ENCODE results near the gene AGT.
"Not testable (repeated sequence)": the region's sequence is repeated elsewhere in the genome, so short reads cannot be mapped to it uniquely, and the experiment has no call there.

AGT gene

DNA sequence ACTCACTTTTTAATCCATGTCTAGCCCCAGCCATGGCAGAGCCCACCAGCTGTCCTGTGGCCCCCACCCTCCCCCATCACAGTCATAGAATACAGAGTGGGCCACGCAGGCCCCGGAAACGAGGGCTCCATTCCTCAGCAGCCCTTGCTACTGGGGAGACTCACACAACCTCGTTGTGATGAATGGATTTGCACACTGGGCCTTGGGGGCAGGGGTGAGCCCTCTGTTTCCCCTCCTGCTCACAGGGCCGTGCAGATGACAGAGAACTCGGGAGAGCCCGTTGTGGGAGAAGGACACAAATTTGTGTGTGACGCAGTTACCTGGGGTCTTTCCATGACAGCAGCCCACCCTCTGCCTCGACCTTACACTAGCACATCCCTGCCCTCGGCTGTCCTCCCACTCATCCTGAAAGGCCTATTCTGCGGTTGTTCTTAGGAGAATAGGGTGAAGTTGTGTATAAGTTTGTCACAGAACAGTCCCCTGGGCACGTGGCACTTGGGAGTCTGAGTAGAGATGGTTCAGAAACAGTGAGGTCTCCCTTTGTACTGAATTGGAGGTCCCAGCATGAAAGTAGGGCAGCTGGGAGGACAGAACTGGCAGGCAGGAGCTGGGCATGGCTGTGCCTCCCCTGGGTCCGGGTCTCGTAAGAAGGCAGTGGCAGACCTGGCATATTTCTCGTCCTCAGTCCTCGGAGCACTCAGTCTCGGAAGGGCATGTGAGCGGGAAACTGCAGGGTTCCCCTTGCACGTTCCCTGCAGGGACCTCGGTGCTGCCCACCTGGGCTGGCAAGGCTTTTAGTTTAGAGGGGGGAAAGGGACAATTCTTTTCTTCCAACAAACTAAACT, 6.8 kb downstream of the AGT start:
- no peak for DNase-seq

DNA sequence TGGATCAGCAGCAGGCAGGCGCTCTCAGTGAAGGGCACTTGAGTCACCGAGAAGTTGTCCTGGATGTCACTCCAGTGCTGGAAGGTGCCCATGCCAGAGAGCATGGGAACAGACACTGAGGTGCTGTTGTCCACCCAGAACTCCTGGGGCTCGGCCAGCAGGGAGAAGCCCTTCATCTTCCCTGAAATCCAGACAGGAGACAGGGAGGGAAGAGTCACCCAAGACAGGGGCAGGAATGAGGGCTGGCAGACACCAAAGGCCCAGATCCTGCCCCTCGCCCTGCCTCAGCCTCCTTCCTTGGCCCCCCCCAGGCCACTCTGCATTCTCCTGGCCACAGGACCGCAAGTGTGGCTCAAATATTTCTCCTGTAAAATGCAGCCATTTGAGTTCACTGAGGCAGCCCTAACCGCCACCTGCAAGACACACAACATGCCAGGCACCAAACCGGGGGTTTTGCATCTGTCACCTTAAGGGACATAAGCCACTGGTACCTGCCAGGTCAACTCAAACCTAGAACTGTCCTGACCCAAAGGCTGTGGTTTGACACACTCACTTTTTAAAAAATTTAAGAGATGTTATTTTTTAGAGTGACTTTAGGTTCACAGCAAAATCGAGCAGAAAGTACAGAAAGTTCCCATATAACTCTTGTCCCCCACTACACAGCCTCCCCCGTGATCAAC, 7.8 kb downstream of the AGT start:
- DNase-seq: no peak

DNA sequence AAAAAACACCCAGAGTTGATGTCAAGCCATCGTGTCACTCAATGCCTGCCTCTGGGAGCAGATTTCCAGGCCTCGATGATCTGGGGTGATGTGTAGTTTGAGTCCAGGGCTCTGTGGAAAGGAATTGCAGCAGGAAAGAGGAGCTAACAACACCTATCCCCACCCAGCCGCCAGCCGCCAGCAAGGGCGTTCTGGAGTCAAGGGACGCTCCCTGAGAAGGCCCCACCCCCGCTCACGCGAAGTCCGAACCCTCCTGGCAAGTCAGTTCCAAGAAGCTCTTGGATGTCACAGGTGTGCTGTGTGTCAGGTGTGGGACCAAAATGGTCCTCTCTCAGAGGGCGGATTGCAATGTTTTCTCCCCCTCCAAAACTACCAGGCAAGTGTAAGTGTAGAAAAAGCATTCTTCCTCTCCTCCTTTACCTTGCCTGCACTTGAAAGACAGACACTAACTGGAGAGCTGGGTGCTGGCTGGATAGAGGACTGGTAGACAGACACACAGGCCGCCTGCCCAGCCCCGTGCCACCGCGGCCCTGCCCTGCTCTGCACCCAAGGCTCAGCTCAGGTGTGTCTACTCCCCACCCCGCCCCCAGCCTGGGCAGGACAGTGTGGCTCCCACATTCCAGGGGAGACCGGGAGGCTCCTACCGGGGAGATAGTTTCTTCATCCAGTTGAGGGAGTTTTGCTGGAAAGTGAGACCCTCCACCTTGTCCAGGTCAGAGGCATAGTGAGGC, 8.5 kb downstream of the AGT start:
- DNase-seq: no peak

DNA sequence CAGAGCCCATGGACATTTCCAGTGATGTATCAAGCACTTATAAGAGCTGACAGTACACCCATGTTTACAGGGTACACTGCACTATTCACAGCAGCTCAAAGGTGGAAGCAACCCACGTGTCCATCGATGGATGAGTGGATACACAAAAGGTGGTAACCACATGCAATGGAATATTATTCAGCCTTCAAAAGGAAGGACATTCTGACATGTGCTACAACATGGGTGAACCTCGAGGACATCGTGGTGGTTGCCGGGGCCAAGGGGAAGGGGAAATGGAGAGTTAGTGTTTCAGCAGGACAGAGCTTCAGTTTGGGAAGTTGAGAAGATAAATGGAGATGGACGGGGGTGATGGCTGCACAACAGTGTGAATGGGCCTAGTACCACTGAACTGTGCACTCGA, 9.1 kb downstream of the AGT start:
- no peak for DNase-seq

DNA sequence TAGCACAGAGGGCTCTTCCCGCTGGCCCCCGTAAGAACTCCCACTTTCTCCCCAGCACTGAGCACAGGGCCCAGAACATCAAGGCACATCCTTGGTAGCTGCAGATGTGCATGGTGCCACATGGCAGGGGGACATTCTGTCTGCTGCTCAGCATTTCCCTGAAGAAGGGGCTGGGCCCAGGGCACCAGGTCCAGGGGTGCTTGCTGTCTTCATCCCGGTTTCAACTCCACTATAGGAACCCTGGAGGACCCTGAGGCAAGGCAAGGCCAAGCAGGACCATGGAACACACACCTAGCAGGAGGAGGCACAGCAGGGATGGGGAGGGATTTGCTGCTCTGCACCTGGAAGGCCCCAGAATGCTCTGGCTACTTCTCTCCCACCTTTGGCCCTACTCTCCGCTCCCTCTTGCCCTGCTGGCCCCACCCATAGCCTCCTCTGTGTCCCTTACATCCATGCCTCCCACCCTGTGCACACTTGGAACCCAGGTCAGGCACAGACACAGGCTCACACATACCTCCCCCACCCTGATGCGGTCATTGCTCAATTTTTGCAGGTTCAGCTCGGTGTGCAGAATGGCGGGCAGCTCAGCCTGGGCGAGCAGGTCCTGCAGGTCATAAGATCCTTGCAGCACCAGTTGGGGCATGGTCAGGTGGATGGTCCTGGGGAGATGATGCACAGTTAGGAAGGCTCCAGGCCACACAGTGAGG, 10.1 kb downstream of the AGT start:
- no peak for DNase-seq

DNA sequence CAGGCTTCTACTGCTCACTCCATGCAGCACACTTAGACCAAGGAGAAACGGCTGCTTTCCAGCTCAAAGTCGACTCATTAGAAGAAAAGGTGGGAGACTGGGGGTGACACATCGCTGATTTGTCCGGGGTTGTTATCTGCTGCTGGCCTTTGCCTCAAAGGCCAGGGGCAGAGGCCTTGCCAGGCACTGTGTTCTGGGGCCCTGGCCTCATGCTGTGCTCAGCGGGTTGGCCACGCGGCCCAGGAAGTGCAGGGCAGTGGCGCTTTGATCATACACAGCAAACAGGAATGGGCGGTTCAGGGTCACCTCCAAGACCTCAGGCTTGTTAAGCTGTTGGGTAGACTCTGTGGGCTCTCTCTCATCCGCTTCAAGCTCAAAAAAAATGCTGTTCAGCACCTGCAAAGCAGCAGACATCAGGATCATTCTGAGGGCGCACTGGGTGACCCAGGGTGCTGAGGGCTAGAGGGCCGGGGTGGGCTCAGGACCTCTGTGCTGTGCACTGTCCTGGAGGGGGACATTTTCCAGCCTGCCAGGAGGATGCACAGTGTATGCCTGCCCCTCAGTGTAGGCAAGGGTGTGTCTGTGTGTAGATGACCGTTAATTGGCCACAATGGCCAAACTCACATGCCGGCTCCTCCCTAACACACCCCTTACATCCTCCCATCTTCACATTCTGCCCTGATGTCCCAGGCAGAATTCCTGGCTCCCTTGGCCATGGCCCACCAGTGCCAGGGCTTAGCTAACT, 10.8 kb downstream of the AGT start:
- DNase-seq: no peak

DNA sequence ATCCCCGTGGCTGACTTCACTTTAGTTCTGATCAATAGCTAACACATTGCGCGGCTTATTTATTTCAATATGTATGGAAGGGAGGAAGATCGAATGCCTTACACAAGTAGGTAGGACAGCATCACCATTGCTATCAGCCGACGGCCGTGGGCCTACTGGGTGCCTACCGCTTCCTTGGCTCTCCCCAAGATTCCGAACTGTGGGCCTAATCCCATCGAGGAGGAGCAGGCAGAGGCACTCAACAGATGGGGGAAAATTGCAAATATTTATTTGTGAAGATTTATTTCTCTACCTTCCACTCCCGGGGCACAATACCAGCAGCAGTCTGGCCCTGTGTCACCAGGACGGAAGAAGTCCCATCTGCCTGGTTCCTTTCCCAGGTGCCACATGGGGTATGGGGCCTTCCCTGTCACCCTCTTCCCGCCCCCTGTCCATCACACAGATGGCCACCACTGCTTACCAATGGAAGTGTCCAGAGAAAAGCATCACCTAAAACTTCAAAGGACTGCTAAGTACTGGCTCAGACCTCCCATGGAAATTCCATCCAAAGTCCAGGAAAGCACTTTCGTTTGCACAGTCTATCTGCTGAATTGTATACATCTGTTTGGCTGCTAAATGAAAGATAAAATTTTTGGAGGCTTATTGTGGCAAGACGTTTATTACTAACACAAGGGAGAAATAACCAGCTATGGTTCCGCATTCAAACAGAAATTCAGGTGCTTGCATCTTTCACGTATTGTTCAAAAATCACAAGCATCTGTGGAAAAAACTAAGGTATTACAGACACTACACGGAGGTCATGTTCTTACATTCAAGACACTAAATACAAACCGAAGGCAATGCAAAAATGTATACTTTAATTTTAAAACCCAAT, 11.8 kb downstream of the AGT start:
- DNase-seq: no peak

DNA sequence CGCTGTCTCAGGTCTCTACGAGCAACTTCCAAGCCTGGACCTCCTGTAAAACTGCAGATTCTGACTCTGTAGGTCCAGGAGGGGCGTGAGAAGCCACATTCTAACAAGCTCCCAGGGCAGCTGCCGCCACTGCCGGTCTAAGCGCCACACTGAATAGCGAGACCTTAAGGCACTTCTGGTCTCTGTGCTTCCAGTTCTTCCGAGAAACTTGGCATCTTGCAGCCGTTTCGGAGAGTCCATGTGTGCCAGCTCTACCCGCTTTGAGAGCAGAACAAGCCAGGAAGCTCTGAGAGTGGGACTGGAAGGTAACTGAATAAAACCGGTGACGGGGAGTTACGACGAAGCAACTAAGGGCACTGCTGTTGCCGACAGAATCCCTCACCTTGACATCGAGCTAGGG, 12.5 kb downstream of the AGT start:
- DNase-seq: no peak

DNA sequence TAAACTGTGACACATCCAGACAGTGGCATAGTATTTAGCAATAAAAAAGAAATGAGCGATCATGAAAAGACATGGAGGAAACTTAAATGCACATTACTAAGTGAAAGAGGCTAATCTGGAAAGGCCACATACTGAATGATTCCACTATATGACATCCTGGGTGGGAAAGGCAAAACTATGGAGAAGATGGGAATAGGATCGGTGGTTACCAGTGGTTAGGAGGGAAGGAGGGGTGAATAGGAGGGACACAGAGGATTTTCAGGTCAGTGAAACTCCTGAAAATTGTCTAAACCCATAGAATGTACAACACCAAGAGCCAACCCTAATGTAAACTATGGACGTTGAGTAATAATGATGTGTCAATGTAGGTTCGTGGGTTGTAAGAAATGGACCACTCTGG, 13.8 kb downstream of the AGT start:
- no peak for DNase-seq

DNA sequence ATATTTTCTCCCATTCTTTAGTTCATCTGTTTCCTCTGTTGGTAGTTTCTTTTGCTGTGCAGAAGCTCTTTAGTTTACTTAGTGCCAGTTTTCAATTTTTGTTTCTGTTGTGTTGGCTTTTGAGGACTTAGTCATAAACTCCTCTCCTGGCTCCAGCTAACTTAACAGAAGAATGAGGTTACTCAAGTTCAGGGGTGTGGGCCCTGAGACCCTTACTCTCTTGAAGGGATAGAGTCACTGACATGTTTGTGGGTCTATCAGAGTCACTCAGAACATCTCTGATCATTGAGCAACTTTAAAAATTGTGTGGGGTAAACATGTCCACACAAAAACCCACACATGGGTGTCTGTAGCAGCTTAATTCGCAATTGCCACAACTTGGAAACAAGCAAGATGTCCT, 14.2 kb downstream of the AGT start:
- DNase-seq: no peak

DNA sequence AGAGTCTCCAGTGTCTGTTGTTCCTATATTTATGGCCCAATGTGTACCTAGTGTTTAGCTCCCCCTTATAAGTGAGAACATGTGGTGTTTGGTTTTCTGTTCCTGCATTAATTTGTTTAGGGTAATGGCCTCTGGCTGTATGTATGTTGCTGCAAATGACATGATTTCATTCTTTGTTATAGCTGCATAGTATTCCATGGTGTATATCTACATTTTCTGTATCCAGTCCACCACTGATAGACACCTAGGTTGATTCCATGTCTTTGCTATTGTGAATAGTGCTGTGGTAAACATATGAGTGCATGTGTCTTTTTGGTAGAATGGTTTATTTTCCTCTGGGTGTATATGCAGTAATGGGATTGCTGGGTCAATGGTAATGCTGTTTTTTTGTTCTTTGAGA, 15.0 kb downstream of the AGT start:
- DNase-seq: not testable (repeated sequence)

DNA sequence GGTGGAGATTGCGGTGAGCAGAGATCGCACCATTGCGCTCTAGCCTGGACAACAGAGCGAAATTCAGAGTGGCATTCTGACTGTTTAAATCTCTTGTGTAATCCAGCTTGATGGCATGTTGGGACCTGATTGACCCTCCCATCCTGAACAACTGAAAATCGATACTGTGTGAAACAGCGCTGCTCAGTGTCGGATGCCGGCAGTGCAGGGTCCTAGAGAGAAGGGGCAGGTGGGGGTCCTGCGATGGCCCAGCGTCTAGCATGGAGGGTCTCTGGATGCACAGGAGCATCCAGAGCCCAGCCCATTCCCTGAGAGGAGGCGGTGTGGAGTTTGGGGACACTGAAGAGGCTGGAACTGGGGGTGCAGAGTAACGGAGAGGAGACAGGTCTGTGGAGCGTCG, 15.8 kb downstream of the AGT start:
- no peak for DNase-seq

DNA sequence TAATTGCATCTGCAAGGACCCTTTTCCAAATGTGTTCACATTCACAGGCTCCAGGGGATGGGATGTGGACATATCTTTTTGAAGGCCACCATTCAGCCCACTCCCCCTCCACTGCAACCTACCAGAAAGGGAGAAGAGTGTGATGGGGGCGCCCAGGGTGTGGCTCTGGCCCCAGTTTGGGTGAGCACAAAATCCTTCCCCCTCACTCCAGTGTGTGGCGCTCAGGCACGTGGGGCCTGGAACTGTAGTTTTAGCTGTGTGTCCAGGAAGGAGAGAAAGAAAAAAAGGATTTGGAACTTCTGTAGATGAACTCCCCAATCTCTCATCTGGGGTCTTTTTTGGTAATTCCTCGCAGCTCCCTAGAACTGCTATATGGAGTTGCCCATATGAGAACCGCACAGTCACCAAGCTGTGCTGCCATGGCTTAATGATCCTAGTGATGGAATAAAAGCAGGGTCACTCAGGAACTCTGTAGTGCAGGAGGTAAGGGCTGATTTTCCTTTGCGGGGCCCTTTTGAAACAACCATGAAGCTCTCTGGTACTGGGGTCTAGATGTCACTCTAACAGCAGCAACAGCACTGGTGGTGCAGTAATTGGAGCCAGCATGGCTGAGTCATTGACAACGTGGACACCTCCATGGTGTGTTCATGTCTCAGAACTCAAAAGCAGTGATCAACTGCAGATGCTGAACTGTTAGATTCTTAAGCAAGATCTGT, 17.0 kb downstream of the AGT start:
- DNase-seq: no peak

DNA sequence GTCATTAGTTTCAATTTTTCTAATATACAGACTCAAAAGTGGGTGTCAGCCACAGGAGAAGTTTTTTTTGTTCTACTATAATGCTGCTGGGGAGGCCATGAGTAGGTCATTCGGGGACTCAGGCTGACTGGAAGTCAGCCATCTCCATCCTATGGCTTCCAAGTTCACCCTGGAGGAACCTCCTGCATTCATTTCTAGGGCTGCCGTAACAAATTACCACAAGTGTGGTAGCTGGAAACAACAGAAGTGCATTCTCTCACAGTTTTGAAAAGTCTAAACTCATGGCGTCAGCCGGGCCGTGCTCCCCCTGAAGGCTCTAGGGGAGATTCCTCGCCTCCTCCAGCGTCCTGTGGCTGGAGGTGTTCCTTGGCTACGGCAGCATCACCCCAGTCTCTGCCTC, 17.7 kb downstream of the AGT start:
- no peak for DNase-seq

DNA sequence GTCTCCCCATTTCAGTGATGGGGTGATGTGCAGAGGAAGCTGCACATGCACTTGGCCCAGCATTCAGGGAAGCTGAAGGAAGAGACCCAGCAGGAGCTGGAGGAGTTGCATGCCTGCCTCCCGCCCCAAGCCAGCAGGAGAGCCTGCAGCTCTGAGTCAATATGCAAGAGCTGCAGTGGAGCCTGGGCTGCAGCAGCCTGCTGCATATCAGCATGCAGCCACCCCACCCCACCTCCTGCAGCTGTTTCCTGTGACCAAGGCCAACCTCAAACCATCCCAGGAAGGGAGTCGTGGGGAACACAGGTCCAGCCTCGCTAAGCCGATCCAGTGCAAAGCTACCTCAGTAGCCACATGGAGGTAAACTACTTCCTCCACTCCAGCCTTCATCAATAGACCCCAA, 18.9 kb downstream of the AGT start:
- no peak for DNase-seq

DNA sequence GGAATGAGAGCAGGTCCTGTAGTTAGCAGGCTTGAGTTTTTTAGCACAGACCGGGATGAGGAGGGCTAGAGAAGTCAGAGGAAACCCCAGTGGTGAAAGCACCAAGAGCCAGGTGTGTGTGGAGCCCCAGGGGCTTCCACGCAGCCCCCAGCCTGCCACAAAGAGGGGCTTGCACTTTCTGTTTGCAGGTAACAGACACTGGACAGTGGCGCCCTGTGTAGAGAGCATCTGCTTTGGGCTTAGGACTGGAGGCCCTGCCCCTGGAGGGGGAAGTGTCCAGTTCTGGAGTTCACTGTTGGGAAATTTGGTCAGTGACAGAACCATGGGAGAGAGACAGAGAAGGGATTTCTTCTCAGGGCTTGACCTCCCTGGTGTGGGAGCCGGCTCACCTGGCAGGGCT, 19.5 kb downstream of the AGT start:
- no peak for DNase-seq

DNA sequence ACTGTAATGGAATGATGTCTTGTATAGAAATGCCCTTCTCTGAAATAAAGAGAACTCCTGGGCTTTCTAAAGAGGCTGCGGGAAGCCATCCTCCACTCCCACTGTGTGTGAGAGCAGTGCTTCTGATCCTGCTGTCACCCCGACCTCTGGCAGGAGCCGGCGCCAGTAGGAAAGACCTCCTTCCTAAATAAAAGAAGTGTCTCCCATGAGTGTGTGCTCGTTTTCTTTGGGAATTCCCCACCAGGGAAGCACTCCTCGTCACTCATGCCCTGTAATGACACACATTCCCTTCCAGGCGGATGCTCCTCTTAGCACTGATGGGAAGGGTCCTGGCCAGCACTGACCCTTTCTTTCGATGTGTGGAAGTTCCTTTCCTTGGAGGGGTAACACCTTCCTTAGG, 20.1 kb downstream of the AGT start:
- DNase-seq: no peak

DNA sequence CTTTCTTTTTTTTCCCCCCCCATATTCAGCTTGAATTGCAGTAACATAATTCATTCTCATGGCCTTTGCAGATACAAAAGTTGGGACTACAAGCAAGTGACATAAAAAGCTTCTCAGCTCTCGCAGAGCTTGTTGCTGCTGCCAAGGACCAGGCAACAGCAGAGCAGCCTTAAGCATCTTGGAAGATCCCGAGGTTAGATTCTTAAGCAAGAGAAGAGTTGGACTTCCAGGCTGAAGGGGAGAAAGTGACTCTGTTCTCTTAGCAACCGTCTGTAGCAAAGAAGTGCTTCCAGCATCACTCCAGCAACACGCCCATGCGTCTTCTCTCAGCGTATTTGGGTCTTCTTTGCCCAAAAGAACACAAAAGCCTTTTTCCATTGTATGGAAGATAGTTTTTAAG, 20.7 kb downstream of the AGT start:
- no peak for DNase-seq

DNA sequence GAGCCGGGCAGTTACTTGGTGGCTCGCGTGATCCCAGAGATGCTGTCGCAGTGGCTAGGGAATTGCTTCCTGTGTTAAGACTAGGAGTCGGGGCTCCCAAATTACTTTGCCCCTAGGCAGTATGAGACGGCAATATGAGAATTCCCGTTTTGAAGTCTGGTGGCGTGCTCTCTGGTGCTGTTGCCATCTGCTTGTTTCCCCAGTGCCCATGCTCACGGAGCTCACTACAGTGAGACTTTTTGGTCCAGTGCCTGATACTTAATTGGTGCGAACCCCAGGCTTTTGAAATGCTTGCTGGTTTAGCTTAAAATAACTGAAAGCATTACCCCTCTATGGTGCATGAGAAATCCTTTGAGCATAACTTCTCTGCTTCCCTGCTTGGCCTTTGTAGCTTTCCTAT, 22.3 kb downstream of the AGT start:
- DNase-seq: no peak

DNA sequence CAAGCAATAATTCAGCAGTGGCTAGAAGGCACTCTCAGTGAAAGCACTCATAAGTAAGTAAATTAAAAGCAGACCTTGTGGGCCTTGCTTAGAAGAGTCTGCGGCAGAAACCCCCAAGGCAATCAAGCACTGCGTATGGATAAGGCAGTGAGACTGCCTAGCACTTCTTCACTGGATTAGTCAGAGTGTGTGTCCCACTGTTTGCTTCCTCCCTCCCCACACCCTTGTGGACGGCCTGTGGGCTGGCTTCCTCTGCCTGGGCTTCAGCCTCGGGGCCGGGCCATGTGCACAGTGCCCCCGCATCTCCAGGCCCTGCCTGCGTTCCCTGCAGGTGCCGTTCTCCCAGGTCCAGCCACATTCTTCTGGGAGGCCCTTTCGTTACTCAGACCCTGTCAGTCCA, 23.8 kb downstream of the AGT start:
- DNase-seq: no peak

DNA sequence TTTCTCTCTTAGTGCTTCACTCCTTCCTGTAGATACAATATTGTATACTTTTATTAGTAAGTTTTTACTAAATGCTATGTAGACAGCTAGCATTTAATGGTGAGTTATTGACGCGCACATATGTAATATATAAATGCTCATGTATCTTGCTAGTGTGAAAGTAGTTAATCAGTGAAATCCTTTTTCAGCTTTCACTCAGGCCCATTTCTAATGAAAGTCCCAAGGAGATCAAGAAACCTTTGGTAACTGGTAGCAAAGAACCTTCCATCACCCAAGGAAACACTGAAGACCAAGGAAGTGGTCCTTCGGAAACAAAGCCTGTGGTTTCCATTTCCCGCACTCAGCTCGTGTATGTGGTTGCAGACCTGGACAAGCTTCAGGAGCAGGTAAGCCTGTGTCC, 27.2 kb downstream of the AGT start:
- DNase-seq: no peak

All from DMS 273 treated with DMSO at 0.1 percent for 48 hours (cell line).